ENCODE measurements around the gene MBD6.
A peak's percentile ranks its signal among the peaks of the same experiment; 100 is the strongest.
"Not testable (repeated sequence)": the region's sequence is repeated elsewhere in the genome, so short reads cannot be mapped to it uniquely, and the experiment has no call there.

The MBD6 gene

GRCh38 chr12:57545809-57546437 is 23.3 kb downstream of the MBD6 start:
- FAIRE-seq (no peak), DNase-seq (ENCODE audit: extremely low spot score, insufficient read length, low read depth) (no peak)

DNA sequence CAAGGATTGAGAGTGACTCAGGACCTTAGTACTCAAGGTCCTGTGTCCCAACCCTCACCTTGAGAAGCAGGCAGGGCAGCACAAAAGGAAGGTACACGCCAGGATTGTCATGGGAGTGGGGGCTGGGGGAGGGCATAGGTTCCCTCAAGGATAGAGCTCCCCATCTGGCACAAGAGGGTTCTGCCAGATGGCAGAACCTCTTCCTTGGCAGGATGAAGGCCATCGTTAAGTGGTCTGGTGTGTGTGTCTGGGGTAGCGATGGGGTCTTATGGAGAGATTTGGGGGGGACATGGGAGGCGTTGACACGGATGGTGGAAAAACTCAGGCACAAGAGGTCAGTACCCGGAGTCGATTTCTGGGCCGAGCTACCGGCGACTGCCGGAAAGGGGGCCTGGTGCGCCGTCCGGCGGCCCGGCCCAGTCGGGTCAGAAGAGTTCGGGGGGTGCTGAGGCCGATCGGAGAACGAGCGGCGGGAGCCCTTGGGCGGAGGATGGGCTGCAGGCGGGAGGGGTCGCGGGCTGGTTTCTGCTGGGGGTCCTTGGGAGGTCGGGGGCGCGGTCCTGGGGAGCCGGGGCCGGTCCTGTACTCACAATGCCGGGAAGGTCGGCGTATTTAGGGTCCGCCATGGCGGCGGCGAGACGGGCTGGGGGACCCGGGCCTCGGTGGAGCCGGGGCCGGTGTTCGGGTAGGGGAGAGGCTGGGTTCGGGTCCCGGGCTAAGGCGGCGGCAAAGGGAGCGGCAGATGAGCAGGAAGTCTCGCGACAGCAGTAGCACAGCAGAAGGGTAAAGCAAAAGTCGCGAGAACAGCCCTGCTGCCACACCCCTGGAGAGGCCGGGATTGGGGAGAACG is 24.0 kb downstream of the MBD6 start, which contains the start of gene DCTN2:
Gene DCTN2 (minus strand): TSS at position 755 of the 850 bp plus-strand sequence. CDS start 129 bp downstream, at position 626.
- FAIRE-seq (peak; percentile 97), DNase-seq (ENCODE audit: extremely low spot score, insufficient read length, low read depth) (peak; percentile 97)

DNA sequence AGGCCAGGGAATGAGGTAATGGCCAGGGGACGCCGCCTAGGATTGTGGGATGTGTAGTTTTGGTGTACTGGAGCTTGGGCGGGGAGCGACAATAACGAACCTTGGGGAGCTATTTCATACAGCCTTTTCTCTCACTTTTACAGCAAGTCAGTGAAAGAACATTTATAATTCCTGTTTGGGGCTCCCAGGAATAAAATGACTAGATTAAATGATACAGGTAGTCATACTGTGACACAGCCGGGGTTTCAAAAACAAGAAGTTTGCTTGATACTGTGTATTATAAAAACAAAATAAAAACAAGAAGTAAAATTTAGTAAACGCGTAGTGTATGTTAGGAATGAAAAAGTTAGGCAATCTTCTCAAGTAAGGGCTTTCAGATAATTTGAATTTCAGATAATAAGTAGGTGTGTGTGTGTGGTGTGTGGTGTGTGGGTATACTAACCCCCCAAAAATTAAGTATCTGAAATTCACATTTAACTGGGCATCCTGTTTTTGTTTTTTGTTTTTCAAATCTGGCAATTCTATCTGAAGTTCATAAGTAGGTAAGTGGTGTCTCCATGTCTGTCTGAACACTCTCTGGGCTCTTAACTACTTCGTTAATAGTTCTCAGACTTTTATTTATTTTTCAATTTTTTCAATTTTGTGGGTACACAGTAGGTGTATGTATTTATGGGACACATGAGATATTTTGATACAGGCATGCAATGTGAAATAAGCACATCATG is 24.8 kb downstream of the MBD6 start:
- FAIRE-seq, result no peak
- DNase-seq (ENCODE audit: extremely low spot score, insufficient read length, low read depth), result no peak

- DNase-seq (ENCODE audit: extremely low spot score, insufficient read length, low read depth), result no peak
- no peak for FAIRE-seq
Measured at GRCh38 chr12:57548013-57548315, 25.3 kb downstream of the MBD6 start.

GRCh38 chr12:57548488-57548887 is 25.9 kb downstream of the MBD6 start:
- FAIRE-seq, result no peak

DNA sequence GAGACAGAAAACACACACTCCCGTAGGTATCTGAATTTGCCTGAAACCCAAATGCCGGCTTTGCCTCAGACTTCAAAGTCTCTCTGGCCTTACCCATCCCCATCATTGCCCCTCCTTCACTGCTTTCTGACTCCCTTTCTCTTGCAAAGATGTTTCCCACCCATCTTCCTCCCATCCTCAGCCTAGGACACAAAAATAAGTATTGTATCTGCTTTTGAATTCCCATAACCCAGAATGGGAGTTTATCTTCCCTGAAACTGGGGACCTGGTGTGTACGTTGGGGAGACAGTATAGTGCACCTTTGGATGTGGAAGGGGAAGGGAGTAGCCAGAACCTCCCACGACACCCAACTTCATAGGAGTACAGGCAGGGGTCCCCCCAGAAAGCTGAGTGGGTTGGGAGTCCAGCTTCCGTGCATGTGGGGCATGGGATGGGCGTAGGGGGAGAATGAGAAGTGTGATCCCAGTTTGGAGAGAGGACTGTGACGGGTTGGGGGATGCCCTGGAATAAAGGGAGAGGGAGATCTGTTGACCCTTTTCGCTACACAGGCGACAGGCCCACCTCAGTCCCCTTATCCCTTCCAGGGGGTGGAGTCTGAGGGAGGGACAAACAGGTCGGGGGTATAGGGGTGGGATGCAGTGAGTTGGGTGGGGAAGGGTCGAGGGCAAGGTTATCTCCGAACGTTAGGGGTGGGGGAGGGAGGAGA is 26.7 kb downstream of the MBD6 start:
- FAIRE-seq, result no peak
- no peak for DNase-seq (ENCODE audit: extremely low spot score, insufficient read length, low read depth)

More at GRCh38 chr12:57548488-57548887, 25.9 kb downstream of the MBD6 start:
- DNase-seq (ENCODE audit: extremely low spot score, insufficient read length, low read depth), result no peak

DNA sequence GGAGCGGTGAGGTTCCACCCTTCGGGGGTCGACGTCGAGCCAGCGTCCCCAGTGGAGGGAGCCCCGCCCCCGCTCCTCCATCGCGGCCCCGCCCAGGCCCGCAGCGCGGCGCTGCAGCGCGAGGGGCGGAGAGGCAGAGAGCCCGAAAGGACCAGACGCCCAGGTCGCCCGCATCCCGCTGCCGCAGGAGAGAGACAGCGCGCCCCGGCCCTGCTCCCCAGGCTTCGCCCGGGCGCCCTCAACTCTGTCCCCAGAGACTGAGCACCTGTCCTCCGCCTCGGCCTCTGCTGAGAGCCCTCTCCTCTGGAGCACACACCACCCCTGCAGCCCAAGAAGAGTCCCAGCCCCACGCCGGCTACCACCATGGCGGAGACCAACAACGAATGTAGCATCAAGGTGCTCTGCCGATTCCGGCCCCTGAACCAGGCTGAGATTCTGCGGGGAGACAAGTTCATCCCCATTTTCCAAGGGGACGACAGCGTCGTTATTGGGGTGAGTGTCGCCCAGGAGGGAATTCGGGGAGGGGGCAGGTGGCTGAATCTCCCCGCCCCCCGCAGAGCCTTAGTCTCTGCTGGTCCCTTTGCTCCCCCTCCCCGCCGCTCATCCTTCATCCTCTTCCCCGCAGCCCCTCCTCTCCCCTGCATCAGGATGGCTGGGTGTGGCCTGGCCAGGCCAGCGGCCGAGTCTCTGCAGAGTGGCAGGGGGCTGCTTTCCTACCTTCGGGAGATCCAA is 27.5 kb downstream of the MBD6 start, which contains the start of gene KIF5A:
Gene KIF5A (plus strand): TSS at position 136 of the 732 bp plus-strand sequence. CDS start 228 bp downstream, at position 364.
- FAIRE-seq (no peak), DNase-seq (ENCODE audit: extremely low spot score, insufficient read length, low read depth) (peak; percentile 25)

DNA sequence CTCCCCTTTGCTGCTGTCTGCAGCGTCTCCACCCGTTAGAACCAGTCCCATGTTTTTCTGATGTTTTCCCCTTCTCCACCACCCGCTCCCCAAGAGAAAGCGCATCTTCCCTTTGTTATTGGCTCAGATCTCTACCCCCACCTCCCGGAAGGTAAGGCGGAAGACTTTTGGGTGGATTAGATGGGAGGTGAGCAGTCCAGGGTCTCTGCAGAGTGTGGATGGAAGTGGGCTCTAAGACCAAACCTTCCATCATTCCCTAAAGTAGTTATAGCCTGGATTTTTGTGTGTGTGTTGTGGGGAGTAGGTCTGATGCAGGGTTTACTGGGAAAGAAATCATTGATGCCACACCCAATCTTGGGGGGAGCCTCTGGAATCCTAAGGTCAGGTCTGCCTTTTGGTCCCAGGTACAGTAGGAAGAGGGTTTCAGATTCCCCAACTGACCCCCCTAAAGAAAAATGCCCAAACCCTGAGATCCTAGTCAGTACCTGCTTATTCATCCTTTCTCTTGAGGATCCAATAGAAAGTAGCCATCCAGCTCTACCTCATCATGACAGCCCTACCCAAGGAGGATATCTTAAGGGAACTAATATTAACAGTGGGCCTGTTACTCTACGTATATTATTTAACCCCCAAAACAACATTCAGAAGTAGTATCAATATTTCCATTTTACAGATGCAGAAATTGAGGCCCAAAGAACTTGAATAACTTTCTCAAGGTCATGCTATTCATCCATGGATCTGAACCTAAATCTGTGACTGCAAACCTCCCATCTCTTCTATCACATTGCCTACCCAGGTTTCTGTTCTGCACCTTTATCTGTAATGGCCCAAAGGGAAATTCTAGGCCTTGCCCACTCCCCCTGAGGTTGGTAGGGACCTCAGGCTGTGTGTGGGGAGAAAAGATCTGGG is 28.3 kb downstream of the MBD6 start:
- FAIRE-seq (no peak), DNase-seq (ENCODE audit: extremely low spot score, insufficient read length, low read depth) (no peak)

GRCh38 chr12:57551637-57552305 is 29.1 kb downstream of the MBD6 start:
- DNase-seq (ENCODE audit: extremely low spot score, insufficient read length, low read depth) (no peak), FAIRE-seq (no peak)

GRCh38 chr12:57552306-57552651 is 29.7 kb downstream of the MBD6 start:
- no peak for FAIRE-seq
- no peak for DNase-seq (ENCODE audit: extremely low spot score, insufficient read length, low read depth)

DNA sequence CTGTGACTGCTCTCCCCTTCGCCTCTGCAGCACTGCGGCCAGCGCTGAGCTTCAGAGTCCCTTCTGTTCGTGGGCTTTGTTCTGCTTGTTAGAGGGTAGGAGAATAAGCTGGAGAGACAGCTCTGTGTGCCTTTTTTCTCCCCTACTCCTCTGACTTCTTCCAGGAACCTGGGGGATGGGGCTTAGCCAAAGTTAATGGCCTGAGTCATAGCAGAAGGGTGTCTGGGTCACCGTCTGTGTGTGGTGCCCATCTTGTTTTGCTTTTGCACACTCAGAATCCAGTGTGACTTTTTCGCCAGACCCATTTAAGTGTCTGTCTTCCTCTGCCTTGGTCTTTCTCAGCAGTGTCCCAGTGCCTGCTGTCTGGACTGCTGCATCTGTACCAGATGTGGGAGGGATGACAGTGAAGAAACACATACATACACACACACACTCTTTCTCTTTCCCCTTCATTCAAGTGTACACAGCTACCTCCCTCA is 30.2 kb downstream of the MBD6 start:
- DNase-seq (ENCODE audit: extremely low spot score, insufficient read length, low read depth) (no peak), FAIRE-seq (no peak)

DNA sequence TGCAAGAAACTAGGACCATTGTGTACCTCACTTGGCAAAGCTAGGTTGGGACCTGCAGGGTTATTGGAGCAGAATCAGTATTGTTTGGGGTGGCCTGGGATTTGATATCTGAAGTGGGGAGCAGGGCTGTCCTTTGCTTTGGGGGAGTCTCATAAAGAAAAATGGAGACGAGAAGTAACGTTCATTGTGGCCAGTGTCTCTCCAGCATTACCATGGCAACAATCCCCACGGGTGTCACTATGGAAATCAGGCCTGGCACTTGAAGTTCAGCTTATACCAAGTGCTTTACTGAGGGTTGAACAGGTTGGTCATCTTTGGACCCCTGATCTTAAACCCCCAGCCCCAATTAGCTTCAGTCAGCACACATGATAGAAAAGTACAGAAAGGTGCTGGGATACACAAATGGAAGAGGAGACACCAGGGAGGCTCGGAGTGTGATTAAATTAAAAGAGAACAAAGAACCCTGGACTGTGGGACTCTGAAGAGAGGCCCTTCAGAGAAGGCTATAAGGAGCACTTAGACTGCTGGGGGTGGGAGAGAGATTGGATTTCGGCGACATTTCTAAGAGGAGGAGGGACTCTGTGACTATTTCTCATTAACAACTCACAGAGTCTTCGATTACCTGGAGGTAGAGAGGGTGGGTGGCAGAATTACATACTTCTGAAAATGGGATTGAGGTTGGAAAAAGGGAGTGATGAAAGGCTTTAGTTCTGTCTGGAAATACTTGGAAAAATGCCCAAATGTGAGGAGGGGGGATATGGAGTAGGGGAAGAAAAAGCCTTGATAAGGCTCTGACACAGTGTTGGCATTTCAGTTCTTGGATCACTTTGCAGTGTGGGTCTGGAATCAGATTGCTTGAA is 30.9 kb downstream of the MBD6 start:
- no peak for FAIRE-seq
- DNase-seq (ENCODE audit: extremely low spot score, insufficient read length, low read depth), result no peak

- DNase-seq (ENCODE audit: extremely low spot score, insufficient read length, low read depth) (no peak), FAIRE-seq (no peak)
Measured at GRCh38 chr12:57554453-57554852, 31.8 kb downstream of the MBD6 start.

DNA sequence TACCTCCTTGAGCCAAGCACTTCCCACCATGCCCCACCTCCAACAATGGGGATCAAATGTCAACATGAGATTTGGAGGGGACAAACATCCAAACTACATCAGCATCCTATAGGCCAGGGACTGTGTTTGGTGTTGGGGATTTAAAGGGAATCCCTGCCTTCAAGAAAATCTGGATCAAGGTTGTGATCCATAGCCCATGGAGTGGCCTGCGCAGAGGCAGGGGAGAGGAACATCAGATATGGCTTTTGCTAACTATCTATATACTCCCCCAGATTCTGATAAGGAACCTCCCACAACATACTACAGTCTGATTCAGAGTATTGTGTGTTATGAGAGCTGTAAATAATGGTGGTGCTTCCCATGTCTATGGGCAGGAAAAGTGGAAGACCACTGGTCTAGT is 32.3 kb downstream of the MBD6 start:
- DNase-seq (ENCODE audit: extremely low spot score, insufficient read length, low read depth), result no peak
- FAIRE-seq, result no peak

- DNase-seq (ENCODE audit: extremely low spot score, insufficient read length, low read depth), result no peak
- FAIRE-seq, result no peak
Measured at GRCh38 chr12:57558864-57559263, 36.2 kb downstream of the MBD6 start.

DNA sequence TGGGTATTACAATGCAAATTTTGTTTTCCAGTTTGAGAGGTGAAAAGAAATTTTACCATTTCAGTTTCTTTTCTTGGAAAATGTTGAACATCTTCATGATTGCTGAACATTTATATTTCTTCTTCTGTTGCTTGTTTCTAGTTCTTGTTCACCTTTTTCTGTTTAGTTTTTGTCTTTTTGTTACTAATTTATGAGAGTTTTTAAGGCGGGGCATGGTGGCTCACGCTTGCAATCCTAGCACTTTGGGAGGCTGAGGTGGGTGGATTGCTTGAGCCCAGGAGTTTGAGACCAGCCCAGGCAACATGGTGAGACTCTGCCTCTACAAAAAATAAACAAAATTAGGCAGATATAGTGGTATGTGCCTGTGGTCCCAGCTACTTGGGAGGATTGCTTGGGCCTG is 37.9 kb downstream of the MBD6 start:
- DNase-seq (ENCODE audit: extremely low spot score, insufficient read length, low read depth), result no peak
- no peak for FAIRE-seq

- DNase-seq (ENCODE audit: extremely low spot score, insufficient read length, low read depth); FAIRE-seq: not testable (repeated sequence)
Measured at GRCh38 chr12:57561117-57561516, 38.5 kb downstream of the MBD6 start.

Data from GM18507 (cell line).